Activated CD8-positive, alpha-beta memory T cell treated with anti-CD3 and anti-CD28 coated beads, Interleukin-2, amount 50 U/mL, for 1 hour (primary cell): ENCODE data around the gene P2RX3.

Experiments used
- DNase-seq: peaks from one replicate; pipeline ENCODE4 v3.0.0-alpha.2; 2020; ENCODE audit errors: extremely low read depth

The P2RX3 gene

DNA sequence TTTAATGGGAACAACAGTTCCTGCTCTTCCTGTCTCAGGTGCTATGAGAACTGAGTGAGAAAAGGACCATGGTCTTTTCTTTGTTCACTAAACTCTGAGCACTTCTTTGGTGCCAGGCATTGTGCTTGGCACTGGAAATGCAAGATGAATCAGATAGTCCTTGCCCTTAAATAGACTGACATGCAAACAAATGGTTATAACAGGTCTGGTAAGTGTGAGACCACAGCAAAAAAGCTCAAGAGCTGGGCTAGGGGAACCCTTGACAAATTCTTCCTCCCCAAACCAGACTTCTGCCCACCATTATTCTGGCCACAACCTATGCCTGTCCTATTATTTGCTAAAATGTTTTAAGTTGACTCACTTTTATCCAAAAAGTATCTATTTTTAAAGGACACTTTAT, 83.7 kb downstream of the P2RX3 start:
- no peak for DNase-seq
